ENCODE results near the gene KCTD12. TPM values are rescaled to one million over a fixed set of nuclear protein-coding genes. Genes with fewer than 3 reads are reported as not detected.

Gene KCTD12
- polyA plus RNA-seq, 1 donor: 155 TPM

DNA sequence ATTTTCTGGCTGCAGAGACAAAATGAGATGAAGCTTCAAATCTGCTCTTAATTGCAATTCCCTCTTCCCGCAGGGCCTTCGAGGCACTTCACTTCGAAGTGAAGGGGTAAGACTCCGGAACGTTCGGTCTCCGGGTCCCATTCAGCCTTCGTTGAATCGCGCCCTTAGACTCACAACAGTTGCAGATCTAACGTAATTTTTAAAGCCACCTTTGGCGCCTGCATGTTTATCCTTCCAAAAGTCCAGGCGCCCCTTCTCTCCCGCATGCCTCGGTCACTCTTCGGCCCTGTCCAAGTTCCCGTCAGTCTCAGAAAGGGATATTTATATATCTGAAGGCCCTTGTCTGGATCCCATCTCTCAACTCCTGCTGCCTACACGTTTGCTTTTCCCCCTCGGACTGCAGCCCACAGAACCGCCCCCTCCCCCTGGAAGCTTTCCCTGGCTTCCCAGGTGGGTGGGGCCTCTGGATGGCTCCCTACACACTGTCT is 915 bp upstream of the KCTD12 start:
- no peak for DNase-seq (ENCODE audit: low read depth)

DNA sequence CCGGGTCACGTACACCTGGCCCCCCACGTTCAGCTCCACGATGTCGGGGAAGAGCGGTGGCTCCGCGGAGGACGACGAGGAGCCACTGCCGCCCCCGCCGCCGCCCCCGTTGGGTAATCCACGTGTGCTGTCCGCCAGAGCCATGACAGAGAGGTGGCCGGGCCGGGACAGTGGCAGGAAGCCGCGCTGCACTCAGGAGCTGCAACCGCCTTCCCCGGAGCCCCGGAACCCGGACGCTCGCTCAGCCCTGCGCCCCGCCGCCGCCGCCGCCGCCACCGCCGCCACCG is 257 bp downstream of the KCTD12 start:
- DNase-seq (ENCODE audit: low read depth): no peak

DNA sequence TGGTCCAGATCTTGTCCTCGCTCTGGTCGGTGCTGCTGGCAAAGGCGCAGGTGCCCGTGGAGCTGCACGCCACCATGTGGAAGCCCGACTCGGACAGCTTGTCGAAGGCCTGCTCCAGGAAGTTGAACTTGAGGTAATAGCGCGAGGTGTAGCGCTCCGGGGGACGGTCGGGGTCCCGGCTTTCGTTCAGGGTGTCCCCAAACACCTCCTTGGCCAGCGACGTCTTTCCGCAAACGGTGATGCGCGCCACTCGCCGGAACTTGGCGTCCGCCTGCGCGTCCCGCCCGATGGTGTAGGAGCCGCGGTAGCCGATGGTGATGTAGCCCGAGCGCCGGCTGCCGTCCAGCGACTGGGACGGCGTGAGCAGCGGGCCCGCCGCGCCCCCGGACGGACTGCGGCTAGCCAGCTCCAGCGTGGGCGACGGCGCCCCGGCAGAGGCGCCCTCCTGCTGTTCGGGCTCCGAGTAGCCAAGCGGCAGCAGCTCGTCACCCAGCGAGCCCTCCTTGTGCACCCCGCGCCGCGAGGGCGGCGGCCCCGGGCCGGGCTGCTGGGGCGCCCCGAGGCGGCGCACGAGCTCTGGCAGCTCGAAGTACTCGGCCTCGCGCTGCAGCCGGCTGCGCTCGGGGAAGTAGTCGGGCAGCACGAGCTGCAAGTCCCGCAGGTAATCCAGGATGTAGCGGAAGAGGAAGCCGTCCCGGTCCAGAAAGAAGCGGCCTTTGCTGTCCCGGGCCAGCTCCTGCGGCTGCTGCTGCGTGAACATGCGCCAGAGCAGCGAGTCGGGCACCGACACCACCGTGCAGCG is 801 bp downstream of the KCTD12 start:
- no peak for DNase-seq (ENCODE audit: low read depth)

DNA sequence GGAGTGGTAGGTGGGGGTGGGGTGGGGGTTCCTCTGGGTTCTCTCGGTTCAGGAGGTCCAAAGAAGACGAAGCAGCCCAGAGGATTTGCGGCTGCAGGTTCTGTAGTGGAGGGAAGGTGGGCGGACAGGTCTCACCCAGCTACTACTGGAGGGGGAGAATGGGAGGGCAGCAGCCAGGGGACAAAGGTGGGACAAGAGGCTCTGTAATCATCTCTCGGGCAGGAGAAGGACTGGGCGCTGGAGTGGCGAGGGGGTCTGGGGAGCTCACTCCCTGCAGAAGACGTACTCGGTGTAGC is 1.4 kb downstream of the KCTD12 start:
- no peak for DNase-seq (ENCODE audit: low read depth)

DNA sequence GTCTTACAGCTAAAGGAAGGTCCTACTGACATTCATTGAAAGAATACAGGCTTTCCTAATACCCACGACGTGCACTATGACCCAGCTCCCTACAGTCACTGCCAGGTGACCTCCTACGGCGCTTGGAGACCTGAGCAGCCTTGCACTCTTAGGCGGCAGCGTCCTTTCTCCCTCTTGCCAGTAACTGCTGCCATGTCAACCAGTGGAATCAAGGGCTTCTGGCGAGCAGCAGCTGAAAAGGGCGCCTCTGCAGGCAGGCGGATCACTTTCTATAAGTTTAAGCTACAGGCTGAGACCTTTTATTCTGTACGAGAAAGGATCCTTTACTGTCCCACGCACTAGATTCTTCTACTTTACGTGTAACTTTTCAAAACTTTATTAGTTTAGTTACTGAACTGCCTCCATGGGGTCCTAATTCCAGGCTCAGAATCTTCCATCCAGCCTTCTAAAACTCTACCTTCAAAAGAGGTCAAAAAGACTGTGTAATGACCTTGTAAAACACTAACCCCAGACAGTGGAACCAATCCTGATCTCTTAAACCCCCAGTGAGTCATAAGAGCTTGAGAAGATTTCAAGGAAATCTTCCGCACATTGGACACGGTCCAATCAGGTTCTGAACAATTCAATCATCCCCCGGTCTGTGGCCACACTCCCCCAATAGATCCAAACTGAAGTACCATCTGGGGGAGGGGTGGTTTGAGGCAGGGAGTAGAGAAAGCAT is 1.9 kb downstream of the KCTD12 start:
- no peak for DNase-seq (ENCODE audit: low read depth)

DNA sequence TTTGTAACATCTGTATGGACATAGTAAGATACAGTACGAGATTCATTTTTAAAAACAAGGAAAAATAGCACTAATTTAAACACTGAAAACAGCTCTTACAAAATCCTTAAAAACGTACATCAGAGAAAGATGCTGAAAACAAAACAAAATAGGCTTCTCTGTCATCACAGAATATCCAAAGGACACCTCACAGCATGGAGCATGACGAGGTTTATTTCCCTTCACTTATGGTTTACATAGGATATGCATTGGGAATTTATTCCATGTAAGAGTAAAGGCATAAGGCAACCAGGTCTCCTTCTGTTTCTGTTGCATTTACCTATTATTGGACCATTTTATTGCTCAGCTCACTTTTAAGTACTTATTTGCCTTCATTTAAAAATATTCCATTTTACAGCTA is 3.0 kb downstream of the KCTD12 start:
- no peak for DNase-seq (ENCODE audit: low read depth)

DNA sequence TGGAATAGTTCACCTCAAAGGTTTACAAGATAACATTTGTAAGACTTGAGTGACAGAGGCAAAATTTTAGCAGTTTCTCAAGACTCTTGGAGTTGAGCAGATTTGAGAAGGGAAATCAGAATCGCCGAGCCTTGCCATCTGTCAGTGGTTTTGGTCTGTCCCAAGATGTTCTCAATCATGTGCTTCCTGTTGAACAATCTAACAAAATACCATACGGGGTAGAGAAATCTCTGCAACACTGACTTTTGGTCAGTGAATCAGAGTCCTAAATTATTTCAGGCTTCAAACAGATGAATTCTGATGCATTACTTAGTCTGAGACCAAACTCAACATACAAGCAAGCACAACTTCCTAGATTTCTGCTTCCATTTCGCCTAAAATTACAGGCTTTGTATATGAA is 3.8 kb downstream of the KCTD12 start:
- no peak for DNase-seq (ENCODE audit: low read depth)

DNA sequence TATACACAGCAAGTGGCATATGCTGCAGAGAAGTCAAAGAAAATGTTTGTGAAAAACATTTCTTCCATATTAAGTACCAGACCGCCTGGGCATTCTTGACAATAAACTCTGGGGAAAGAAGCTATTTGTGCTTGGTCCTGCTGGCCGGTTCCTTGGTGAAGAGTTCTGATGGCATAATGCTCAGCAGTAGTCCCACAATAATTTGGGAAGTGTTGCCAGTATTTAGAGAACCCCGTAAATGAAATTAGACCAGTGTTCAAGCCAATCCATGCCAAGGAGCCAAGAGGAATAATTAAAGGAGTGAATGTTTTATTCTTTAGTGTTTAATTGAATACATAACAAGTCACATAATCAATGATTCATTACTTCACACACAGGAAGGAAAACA is 6.3 kb downstream of the KCTD12 start:
- DNase-seq (ENCODE audit: low read depth): no peak

DNA sequence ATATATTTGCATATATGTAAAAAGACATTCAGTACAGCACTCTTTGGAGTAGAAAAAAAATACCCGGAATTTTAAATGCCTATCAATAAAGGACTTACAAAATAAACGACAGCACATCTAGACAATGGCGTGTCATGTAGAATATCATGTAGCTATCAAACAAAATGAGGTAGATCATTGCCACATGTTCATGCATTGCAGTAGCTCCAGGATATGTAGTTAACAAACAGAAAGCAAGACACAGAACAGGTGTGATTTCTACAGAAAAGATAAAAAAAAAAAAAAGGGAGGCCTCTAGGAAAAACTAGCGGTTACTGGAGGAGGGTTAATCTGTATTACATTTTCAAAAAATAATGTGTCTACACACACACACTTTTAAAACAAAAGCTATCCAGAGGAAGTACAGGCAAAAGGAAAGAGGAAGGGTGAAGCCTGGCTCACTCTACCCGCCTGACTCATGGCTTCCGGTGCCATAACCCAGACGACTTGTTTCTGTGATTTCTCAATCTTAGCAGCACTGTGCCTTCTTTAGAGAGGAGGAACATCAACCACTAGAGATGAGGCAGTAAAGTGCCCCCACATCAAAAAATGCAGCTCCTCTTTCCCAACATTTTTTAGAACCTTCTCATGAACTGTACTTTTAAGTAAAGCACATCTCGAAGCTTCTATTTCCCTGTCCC is 6.9 kb downstream of the KCTD12 start:
- no peak for DNase-seq (ENCODE audit: low read depth)

DNA sequence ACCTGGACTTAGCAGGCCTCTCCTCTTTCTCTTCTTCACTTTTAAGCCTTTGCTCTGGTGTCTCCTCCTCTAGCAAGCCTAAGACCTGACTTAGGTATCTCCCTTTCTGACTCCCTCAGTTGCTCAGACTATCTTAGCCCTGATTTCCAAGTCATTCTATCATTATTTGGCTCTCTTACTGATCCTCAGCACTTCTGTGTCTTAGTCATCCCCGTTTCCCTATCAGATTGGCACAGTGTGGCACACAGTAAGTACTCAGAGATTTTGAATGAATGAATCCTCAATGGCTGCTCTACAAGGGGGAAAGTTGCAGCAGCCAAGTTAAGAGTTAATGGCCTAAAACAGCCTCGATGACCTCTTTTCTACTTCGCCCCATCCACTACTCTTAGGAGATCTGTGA is 8.2 kb downstream of the KCTD12 start:
- DNase-seq (ENCODE audit: low read depth): no peak

DNA sequence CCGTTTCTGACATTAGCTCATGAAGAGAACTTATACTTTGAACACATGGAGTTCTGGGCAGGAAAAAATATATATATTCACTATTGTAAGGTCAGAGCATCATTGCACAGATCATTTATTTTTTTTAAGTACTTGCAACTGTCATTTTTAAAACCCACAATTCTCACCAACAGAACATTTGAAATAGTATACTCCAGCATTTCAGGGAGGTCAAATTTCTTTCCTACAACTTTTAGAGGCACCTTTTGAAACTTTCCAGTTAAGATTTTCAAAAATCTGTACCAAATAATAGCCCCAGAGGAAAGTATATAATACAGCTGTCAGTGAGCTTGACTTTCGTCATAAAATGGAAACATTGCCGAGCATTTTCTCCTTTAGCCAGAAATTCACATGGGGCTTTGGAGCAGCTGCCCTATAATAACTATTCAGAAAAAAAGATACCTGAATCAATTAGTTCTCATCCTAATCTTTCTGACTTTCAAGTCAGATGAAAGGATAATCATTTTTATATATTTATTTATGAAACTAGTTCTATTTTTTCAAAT is 10.9 kb downstream of the KCTD12 start:
- DNase-seq (ENCODE audit: low read depth): no peak

DNA sequence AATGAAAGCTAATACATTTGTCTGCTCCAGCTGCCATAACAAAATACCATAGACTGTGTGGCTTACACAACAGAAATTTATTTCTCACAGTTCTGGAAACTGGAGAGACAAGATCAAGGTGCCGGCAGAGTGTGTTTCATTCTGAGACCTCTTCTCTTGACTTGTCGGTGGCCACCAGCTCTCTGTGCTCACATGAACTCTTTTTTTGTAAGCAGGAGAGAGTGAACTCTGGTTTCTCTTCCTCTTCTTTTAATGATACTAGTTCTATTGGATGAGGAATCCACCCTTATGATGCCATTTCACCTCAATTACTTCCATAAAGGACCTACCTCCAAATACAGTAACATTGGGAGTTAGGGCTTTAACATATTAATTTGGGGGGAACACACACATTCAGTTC is 11.7 kb downstream of the KCTD12 start:
- DNase-seq (ENCODE audit: low read depth): no peak

DNA sequence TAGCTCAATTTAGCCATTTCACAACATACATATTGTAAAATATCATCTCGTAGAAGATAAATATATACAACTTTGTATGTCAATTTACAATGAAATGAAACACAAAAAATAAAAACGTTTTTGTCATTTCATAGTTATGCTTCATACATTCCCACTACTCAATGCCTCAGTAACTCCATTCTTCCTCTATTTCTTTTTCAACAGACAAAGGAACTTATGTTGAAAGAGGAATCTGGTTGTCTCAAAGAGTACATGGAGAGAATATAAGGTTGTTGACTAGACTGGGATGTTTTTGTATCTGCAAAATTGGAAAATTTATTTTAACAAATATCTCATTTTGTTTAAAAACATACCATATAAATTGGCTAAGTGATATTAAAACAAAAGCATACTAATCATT is 12.8 kb downstream of the KCTD12 start:
- no peak for DNase-seq (ENCODE audit: low read depth)

DNA sequence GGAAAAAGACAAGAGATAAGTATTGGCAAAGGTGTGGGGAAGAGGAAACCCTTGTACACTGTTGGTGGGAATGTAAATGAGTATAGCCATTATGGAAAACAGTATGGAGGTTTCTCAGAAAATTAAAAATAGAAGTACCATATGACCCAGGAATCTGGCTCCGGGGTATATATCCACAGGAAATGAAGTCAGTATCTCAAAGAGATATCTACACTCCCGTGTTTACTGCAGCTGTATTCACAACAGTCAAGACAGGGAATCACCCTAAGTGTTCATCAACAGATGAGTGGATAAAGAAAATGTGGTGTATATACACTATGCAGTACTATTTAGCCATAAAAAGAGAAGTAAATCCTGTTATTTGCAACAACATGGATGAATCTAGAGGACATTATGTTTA is 13.5 kb downstream of the KCTD12 start:
- no peak for DNase-seq (ENCODE audit: low read depth)

DNA sequence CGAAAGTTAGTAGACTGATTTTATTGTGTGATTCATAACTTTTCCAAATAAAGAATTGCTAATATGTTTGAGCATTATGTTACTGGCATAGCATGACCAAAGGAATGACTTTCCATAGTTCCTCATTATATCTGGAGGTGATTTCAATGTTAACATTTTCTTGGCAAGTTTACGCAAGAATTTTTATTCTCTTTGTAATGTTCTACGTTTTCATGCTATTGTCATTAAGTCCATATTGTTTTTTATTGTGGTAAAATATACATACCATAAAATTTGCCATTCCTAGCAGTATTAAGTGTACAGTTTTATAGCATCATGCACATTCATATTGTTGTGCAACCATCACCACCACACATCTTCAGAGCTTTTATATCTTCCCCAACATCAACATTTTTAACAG is 14.8 kb downstream of the KCTD12 start:
- DNase-seq (ENCODE audit: low read depth): no peak

DNA sequence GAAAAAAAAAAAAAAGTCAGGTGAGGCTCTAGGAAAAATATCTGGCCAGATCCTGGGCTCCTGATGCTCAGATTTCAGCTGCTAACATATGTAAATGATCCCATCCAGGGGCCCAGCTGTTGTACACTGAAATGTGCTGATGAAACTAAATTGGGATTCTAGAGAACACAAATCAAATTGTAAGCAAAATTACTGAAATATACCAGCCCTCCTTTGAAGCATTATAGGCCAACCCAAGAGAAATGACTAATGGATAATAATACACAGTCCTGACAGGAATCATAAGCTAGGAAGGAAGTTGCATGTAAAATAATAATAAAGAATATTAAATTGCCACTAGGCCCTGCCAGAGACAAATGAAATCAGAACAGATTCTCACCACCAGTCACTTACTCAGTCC is 17.8 kb downstream of the KCTD12 start:
- DNase-seq (ENCODE audit: low read depth): no peak

DNA sequence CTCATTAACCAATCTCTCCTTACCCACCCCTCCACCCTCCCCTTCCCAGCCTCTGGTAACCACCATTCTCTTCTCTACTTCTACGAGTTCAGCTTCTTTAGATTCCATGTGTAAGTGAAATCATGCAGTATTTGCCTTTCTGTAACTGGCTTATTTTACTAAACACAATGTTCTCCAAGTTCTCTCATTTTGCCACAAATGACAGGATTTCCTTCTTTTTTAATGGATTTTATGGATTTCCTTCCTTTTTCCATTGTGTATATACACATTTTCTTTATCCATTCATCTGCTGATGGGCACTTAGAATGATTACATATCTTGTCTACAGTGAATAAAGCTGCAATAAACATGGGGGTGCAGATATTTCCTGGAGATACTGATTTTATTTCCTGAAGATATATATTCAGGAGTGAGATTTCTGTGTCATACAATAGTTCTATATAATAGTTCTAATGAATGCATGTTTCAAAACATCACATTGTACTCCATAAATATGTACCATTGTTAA is 20.2 kb downstream of the KCTD12 start:
- DNase-seq (ENCODE audit: low read depth): no peak

DNA sequence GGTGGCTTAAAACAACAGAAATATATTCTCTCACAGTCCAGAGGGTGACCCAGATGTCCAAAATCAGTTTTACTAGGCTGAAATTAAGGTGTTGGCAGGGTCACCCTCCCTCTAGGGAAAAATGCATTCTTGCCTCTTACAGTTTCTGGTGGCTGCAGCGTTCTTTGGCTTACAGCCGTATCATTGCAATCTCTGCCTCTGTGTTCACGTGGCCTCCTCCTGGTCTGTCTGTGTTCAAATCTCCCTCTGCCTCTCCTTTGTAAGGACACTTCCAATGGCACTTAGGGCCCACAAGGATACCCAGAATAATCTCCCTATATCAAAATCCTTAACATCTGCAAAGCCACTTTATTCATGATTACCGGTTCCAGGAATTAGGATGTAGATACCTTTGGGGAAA is 21.1 kb downstream of the KCTD12 start:
- no peak for DNase-seq (ENCODE audit: low read depth)

DNA sequence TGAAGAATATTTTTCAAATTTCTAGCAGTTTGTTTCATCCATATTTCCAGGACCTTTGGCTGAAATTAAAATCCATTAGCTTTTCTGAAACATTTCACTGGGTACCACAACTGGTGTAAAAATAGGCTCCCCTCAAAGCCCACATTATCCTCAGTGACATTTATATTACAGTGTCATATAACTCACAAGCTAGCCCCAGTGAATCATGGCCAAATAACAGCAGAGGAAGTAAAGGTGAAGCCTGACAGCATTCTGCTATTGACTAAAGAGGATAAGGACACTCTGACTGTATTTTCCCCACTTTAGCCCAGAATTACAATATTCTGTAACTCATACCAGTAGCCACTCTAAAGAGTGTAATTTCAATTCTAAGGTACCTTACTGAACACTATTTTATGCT is 21.9 kb downstream of the KCTD12 start:
- no peak for DNase-seq (ENCODE audit: low read depth)

DNA sequence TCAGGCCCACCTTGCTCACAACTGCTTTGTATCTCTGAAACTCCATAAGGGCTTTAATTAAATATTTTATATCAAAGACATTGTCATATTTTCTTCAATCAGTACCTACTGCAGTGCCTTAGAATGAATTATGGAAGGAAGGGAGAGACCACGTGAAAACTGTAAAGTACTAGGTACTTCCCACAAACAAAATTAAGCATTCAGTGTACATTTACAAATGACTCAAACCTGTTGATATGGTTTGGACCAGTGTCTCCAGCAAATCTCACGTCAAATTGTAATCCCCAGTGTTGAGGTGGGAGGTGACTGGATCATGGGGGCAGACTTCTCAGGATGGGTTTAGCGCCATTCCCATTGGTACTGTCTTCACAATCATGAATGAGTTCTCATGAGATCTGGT is 23.2 kb downstream of the KCTD12 start:
- DNase-seq (ENCODE audit: low read depth): no peak

DNA sequence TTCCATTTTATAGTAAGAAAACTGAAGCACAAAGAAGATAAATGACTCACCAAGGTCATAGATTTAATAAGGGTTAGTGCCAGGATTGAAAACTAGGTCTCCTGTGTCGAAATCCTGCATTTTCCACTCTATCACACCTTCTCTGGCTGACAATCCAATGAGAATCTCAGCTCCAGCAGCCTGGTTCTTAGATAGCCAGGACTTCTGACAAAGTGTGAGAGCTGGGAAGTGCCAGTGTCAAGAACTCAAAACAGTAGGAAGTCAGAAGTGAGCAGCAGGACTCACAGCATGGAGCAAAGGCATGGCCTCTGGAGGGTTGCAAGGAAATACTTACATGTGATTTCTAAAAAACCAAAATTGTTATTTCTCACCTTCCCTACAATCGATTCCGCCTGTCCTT is 24.3 kb downstream of the KCTD12 start:
- DNase-seq (ENCODE audit: low read depth): no peak

DNA sequence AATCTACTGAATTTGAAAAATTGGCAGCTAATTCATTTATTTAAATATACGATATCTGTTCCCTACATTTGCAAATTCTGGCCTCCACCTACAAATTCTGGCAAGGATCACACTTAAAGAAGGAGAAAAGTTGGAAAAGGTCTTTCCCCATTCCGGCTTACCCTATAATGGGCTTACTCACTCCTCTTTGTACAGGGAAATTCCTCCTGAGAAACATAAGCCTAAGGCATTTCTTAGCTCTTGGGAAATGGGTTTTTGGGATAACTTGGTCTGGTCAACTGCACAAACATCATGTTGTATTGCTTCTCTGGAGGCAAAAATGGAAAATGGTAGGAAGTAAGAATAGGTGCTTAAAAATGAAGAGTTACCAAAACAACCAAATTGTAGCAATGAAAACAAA is 25.5 kb downstream of the KCTD12 start:
- DNase-seq (ENCODE audit: low read depth): no peak

DNA sequence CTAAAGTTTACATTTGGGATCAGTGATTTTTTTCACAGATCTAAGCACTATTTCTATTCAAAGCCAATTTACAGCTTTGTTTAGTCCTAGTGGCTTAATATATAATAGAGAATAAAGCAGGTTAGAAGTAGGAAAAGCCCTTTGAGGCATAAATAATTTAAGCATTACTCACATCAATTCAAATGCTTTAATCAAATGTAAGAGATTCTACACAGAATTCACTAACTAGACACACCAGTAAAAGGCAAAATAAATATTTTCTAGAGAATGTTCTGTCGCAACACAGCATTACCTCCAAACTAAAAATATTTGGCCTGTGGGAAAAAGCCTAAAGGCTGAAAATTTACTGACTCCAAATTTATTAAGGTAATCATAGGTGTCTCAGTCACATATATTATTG is 31.3 kb downstream of the KCTD12 start:
- no peak for DNase-seq (ENCODE audit: low read depth)

Data from forelimb muscle (tissue), 1 donor.